Measurements from ENCODE around the gene L3MBTL1.

DNA sequence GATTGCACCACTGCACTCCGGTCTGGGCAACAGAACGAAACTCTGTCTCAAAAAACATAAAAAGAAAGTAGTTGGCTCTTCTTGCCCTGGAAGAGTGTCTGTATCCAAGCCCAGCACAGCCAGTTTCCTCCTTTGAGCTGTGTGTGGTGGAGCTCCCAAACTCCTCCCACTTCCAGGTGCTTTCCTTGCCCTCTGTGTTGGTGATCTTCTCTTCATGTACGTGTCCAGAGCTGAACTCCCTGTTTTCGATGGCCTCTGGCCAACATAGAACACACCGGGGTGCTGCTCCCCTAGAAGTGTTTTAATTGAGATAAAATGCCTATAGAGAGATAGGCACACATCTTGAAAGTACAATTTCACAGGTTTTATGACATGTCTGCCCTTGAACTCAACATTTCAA lies 34.7 kb downstream of the L3MBTL1 start:
- TF ChIP-seq MAX (IDR thresholded peaks at IDR 0.05; ENCODE audit: low read depth, low read length), result no peak
- TF ChIP-seq CTCF (IDR thresholded peaks at IDR 0.05; ENCODE audit: low read depth, low read length), result no peak
- TF ChIP-seq POLR2A (IDR thresholded peaks at IDR 0.05; ENCODE audit: extremely low read depth, insufficient read length), result no peak
- TF ChIP-seq MYC (IDR thresholded peaks at IDR 0.05; ENCODE audit: low read depth, low read length), result no peak

All from NB4 (cell line).